ENCODE measurements around the gene MTERF2. TPM values are rescaled to one million over a fixed set of nuclear protein-coding genes. Genes with fewer than 3 reads are reported as not detected.
A peak's percentile ranks its signal among the peaks of the same experiment; 100 is the strongest.

Gene MTERF2
- total RNA-seq, 1 experiment from 2014 or later, result 5.0 TPM

DNA sequence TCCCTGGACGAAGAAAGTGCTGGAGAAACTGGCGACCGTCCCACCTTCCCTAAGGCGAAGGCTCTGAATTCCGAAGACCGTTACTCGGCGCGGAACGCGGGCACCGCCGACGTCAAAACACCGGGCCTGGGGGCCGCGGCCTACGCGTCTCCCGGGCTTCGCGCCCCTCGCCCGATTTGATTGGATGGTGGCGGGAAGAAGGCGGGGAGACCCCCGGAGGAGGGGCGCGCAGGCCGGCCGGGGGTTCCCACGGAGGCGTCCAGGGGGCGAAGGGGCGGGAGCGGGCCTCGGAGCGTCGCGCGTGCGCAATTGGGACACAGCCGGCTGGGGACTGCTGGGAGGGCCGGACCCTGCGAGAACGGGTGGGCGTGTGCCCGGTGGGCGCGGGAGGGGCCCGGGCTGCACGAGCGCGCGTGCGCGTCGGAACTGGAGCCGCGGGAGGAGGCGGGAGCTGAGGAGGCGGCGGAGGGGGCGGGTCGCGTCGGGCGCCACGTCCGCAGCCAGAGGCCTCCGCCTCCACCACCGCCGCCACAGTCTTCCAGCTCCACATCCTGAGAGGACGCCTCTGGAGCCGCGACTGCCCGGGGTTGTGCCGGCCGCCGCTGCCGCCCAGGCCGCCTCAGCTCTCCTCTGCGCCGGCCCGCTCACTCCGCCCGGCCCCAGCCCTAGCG lies 31.4 kb downstream of the MTERF2 start, which contains the start of gene TMEM263:
TSS of gene TMEM263 (plus strand) at position 531 of the 671 bp plus-strand sequence. CDS start 11,210 bp downstream, outside the sequence.
- DNase-seq, result peak; percentile 97
- Mint-ChIP-seq H3K4me3 (peak within 1 kb of the TSS; percentile 88 to 98), H3K27me3 (ENCODE audit: low read depth) (peaks cover 33% of the 10 kb centered on the region), H3K36me3 (ENCODE audit: insufficient read depth in 1 of 3, low read depth in 3 of 3) (no peaks in the 10 kb centered on the region; a peak in 1 of 7 replicates), H3K4me1 (peaks cover 13% of the 10 kb centered on the region in 2 experiments), H3K27ac (peak within 1 kb of the TSS in 2 of 3 experiments; percentile 66 to 76; a peak in 3 of 7 replicates), H3K9me3 (peaks cover 0 to under 1% of the 10 kb centered on the region in 2 experiments; a peak in 1 of 5 replicates)
- no peak within 1 kb of the TSS for H2BK5ac ChIP-seq (ENCODE audit: insufficient read length, low read length)
- no CpG with 5 or more reads among the region's 88 CpGs for WGBS (ENCODE audit: extremely low coverage, insufficient read length, low lambda C conversion rate)
- H2AFZ ChIP-seq (ENCODE audit: low read length), result peak within 1 kb of the TSS; percentile 60
- no peak within 1 kb of the TSS for H3K56ac ChIP-seq (ENCODE audit: insufficient read length, low read depth, low read length)
- H3K4me2 ChIP-seq (ENCODE audit: insufficient read depth, insufficient read length, low read length), result peak within 1 kb of the TSS; percentile 96
- H3K9ac ChIP-seq (ENCODE audit: extremely low read depth, insufficient read length, low read length), result peak within 1 kb of the TSS; percentile 54
- no peak within 1 kb of the TSS for H2BK12ac ChIP-seq (ENCODE audit: insufficient read length, low read depth, low read length)
- no peak within 1 kb of the TSS for H4K8ac ChIP-seq (replicated peaks; ENCODE audit: insufficient read length, low read depth, low read length)
- no peaks in the 10 kb centered on the region for H4K20me1 ChIP-seq (ENCODE audit: control insufficient read depth, insufficient read depth, insufficient read length)
- H3K4me1 ChIP-seq (ENCODE audit: insufficient read depth, low read length), result no peaks in the 10 kb centered on the region
- no peak within 1 kb of the TSS for H4K5ac ChIP-seq (ENCODE audit: insufficient read length, low read depth, low read length)
- H2AK5ac ChIP-seq (ENCODE audit: insufficient read length, low read length), result no peak within 1 kb of the TSS
- no peak within 1 kb of the TSS for H4K91ac ChIP-seq (ENCODE audit: insufficient read length, low read depth, low read length)
- no peaks in the 10 kb centered on the region for H3K79me1 ChIP-seq (ENCODE audit: insufficient read depth, low read depth, low read length, poor library complexity, severe bottlenecking)
- 0 out of 2 replicates have a peak, but pooled peaks cover 2% of the 10 kb centered on the region for H3K79me2 ChIP-seq (ENCODE audit: insufficient read depth, low read length)
- no peak within 1 kb of the TSS for H3K23ac ChIP-seq (ENCODE audit: insufficient read length, low read depth, low read length)
- no peak within 1 kb of the TSS for H2BK15ac ChIP-seq (ENCODE audit: low read depth, low read length)
- no peak within 1 kb of the TSS for H3K4ac ChIP-seq (ENCODE audit: low read depth, low read length)
- peaks cover 10% of the 10 kb centered on the region for H3K23me2 ChIP-seq (ENCODE audit: insufficient read length, low read depth, low read length, poor library complexity, severe bottlenecking)
- H3K18ac ChIP-seq (ENCODE audit: insufficient read length, low read depth, low read length), result no peak within 1 kb of the TSS
- no peak within 1 kb of the TSS for H2BK20ac ChIP-seq (ENCODE audit: low read depth, low read length, poor library complexity, severe bottlenecking)
- no peaks in the 10 kb centered on the region; the same call in 1 of the 2 replicates for H3K27me3 ChIP-seq (ENCODE audit: insufficient read depth, low read length)
- no peak within 1 kb of the TSS for H3T11ph ChIP-seq (ENCODE audit: low read length)
- H3K14ac ChIP-seq (ENCODE audit: insufficient read depth, low read length), result peak within 1 kb of the TSS; percentile 7; the same call in 1 of the 2 replicates
- H3K9me3 ChIP-seq (ENCODE audit: control insufficient read depth, low read depth, low read length), result no peaks in the 10 kb centered on the region
- H2BK120ac ChIP-seq (ENCODE audit: low read depth, low read length, poor library complexity, severe bottlenecking), result no peak within 1 kb of the TSS
- no peak within 1 kb of the TSS for H3K27ac ChIP-seq (ENCODE audit: insufficient read length, low read depth, low read length)
- TF ChIP-seq, protein P1, sequence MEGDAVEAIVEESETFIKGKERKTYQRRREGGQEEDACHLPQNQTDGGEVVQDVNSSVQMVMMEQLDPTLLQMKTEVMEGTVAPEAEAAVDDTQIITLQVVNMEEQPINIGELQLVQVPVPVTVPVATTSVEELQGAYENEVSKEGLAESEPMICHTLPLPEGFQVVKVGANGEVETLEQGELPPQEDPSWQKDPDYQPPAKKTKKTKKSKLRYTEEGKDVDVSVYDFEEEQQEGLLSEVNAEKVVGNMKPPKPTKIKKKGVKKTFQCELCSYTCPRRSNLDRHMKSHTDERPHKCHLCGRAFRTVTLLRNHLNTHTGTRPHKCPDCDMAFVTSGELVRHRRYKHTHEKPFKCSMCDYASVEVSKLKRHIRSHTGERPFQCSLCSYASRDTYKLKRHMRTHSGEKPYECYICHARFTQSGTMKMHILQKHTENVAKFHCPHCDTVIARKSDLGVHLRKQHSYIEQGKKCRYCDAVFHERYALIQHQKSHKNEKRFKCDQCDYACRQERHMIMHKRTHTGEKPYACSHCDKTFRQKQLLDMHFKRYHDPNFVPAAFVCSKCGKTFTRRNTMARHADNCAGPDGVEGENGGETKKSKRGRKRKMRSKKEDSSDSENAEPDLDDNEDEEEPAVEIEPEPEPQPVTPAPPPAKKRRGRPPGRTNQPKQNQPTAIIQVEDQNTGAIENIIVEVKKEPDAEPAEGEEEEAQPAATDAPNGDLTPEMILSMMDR (conservative IDR thresholded peaks at IDR 0.05), result no peak

Data from H9 (cell line).